Thoracic aorta (tissue), 2 donors: ENCODE measurements around the gene NHP2. TPM values are rescaled to one million over a fixed set of nuclear protein-coding genes. Genes with fewer than 3 reads are reported as not detected.
A peak's percentile ranks its signal among the peaks of the same experiment; 100 is the strongest.

Experiments used
- ATAC-seq: fragments of 150-250 bp; one replicate; pipeline ENCODE4 v1.8.0; 2017; ENCODE audit warnings: low read depth; ENCODE audit not compliant: insufficient number of reproducible peaks, low FRiP score
- DNase-seq: peaks from one replicate; pipeline ENCODE4 v3.0.0-alpha.2; 2020; ENCODE audit warnings: low spot score
- H3K27ac ChIP-seq, 2 donors: fragments of 200-600 bp; sonication (generic); 1 replicate in 1 of 2; 2 replicates in 1 of 2; pipeline ENCODE4 v1.5.1; 2016; ENCODE audit warnings: mild to moderate bottlenecking in 2 of 2, moderate library complexity in 2 of 2
- H3K27me3 ChIP-seq: fragments of 200-600 bp; sonication (generic); replicated peaks from 2 replicates; pipeline ENCODE4 v1.6.0; 2016; ENCODE audit warnings: mild to moderate bottlenecking; ENCODE audit not compliant: insufficient read depth
- H3K36me3 ChIP-seq: fragments of 200-600 bp; sonication (generic); one replicate; pipeline ENCODE4 v1.5.1; 2016
- H3K4me1 ChIP-seq, 2 donors: fragments of 200-600 bp; sonication (generic); 1 replicate in 1 of 2; 2 replicates in 1 of 2; pipeline versions ENCODE4 v1.5.1 to v1.6.0; 2016; ENCODE audit warnings: low read depth in 2 of 2, mild to moderate bottlenecking in 1 of 2; ENCODE audit not compliant: control insufficient read depth in 1 of 2
- H3K4me3 ChIP-seq: fragments of 200-600 bp; sonication (generic); 2 replicates; pipeline ENCODE4 v1.5.1; 2016; ENCODE audit warnings: mild to moderate bottlenecking
- H3K9me3 ChIP-seq: fragments of 200-600 bp; sonication (generic); 2 replicates; pipeline ENCODE4 v1.5.1; 2016
- CTCF ChIP-seq: fragments of 200-600 bp; sonication (generic); IDR thresholded peaks from one replicate; pipeline ENCODE4 v1.5.1; 2019; ENCODE audit warnings: antibody characterized with exemption
- total RNA-seq, 2 donors: library from RNA; depleted of rRNA; stranded (reverse); fragments of >200 nt; gene quantifications; one replicate each; pipeline versions ENCODE4 v1.1.0 to v1.2.3, GENCODE V29; 2016

NHP2 gene
- total RNA-seq, 2 donors from 2014 or later = 99.4 to 107 TPM

GRCh38 chr5:178163772-178164735 is 10.4 kb upstream of the NHP2 start:
- Histone ChIP-seq H3K27ac (no peak overlapping the region), H3K36me3 (no peaks in the 10 kb centered on the region), H3K27me3 (no peaks in the 10 kb centered on the region), H3K9me3 (no peaks in the 10 kb centered on the region), H3K4me3 (peak overlapping the region; percentile 48), H3K4me1 (peaks cover 0 to 9% of the 10 kb centered on the region in 2 donors)
- TF ChIP-seq CTCF = peak; percentile 99
- peak; percentile 54 for DNase-seq
- ATAC-seq = no peak

GRCh38 chr5:178162481-178162880 is 8.8 kb upstream of the NHP2 start:
- Histone ChIP-seq H3K27ac (no peak overlapping the region), H3K36me3 (no peaks in the 10 kb centered on the region), H3K27me3 (no peaks in the 10 kb centered on the region), H3K9me3 (no peaks in the 10 kb centered on the region), H3K4me1 (peaks cover 0 to 9% of the 10 kb centered on the region in 2 donors), H3K4me3 (no peak overlapping the region)
- no peak for ATAC-seq
- TF ChIP-seq CTCF = no peak
- no peak for DNase-seq

- H3K4me1 ChIP-seq = peaks cover 0 to 9% of the 10 kb centered on the region in 2 donors
- no peaks in the 10 kb centered on the region for H3K36me3 ChIP-seq
- no peak for TF ChIP-seq CTCF
- no peaks in the 10 kb centered on the region for H3K9me3 ChIP-seq
- H3K27ac ChIP-seq = no peak overlapping the region
- DNase-seq (no peak), ATAC-seq (no peak)
- H3K4me3 ChIP-seq = no peak overlapping the region
- H3K27me3 ChIP-seq = no peaks in the 10 kb centered on the region
Measured at GRCh38 chr5:178160176-178160575, 6.5 kb upstream of the NHP2 start.

GRCh38 chr5:178155065-178155464 is 1.4 kb upstream of the NHP2 start:
- no peaks in the 10 kb centered on the region for H3K9me3 ChIP-seq
- TF ChIP-seq CTCF = no peak
- ATAC-seq = no peak
- H3K36me3 ChIP-seq = peaks cover 2% of the 10 kb centered on the region
- no peak overlapping the region for H3K4me3 ChIP-seq
- no peak for DNase-seq
- no peaks in the 10 kb centered on the region for H3K27me3 ChIP-seq
- peaks cover 11 to 20% of the 10 kb centered on the region in 2 donors for H3K4me1 ChIP-seq
- H3K27ac ChIP-seq = no peak overlapping the region

- H3K27ac ChIP-seq = peak overlapping the region; percentile 46 to 68
- ATAC-seq (no peak), DNase-seq (no peak)
- H3K4me3 ChIP-seq = peak overlapping the region; percentile 84
- TF ChIP-seq CTCF = no peak
- H3K27me3 ChIP-seq = no peaks in the 10 kb centered on the region
- no peaks in the 10 kb centered on the region for H3K9me3 ChIP-seq
- H3K36me3 ChIP-seq = peaks cover 25% of the 10 kb centered on the region
- H3K4me1 ChIP-seq = peaks cover 11 to 20% of the 10 kb centered on the region in 2 donors
Measured at GRCh38 chr5:178152491-178153444, 917 bp downstream of the NHP2 start.
